ENCODE data around the gene ADCY3.

Gene ADCY3

DNA sequence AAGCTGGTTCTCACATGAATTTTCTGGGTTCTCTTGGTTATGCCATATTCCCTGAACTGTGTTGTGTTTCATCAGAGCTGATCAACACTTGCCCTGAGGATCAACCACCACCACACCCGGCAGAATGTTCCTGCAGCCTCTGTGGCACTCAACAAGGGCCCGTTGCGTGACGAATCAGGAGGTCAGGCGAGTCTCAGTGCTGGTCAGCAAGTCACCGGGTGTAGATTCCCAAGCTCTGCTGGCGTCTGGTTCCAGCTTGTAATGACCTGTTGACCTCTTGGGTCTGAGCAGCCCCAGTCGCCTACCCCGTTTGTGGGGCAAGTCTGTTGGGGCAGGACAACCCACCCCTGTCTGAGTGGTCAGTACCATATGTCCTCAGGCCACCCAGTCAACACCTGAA is 46.0 kb downstream of the ADCY3 start:
- DNase-seq (ENCODE audit: low spot score), result no peak

DNA sequence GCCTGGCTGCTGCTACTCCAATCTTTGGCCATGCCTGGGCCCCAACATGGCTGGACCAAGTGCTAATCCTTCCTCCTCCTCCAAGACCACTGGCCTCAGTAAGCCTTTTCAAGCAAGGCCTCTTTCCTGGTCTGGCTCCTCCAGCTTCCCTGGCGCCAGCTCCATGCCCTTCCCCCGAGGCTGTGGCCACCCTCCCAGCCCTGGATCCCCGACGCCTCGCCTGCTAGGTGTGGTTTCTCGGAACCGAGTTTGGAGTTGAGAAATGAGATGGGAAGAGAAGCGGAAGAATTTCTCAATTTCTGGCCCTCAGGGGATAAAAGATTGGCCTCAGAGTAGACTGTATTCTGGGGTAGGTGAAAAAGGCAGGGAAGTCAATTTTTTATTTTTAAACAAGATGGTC is 46.4 kb downstream of the ADCY3 start:
- no peak for DNase-seq (ENCODE audit: low spot score)

DNA sequence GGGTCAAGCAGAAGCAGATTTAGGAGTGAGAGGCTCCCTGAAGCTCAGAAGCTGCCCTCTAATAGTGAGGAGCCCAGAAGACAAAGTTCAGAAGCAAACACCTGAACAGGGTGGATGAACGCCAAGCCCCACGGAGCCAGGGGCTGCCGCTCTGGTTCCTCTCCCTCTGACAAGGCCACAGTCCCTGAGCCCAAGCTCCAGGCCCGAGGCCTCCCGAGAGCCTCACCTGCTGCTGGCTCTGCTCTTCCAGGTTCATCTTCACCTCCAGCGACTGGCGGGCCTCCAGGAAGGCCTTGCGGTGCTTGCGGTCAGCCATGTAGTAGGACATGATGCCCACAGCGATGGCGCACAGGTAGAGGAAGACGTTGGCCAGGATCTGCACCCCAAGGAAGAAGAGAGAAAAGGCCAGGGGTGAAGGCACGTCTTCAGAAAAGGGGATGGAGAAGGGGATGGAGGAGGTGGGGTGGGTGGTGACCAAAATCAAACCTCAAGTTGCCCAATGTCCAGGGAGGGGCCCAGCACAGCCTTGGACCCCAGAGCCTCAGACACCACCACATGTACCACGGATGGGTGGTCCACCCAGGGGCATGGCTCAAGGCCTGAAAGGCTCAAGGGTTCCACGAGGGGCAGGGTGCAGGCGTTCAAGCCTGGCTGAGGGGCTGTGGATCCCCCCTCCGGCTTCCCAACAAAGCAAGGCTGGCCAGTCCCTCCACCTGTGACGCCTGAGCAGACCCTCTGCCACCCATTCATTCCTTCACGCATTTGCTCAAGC is 47.5 kb downstream of the ADCY3 start:
- no peak for DNase-seq (ENCODE audit: low spot score)

DNA sequence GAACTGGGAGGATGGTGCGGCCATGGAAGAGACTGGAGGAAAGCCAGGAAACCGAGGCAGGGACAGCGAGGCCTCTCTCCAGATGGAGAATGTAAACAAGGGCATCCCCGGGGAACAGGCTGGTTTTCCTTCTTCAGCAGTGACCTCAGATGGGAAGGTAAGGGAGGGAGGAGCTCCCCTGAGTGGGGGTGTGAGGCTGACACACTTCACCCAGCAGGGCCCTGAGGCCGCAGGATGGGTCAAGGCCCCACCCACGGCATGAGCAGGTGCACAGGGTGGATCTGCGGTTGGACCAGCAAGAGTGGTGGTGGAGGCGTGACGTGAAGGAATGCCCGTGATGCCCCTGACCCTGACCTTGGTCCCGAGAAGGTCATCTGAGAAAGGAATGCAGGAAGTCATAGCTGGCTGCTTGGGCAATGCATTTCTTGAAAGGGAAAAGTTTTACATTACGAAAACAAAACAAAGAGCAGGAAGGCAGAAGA is 48.1 kb downstream of the ADCY3 start:
- no peak for DNase-seq (ENCODE audit: low spot score)

- DNase-seq (ENCODE audit: low spot score), result peak; percentile 39
Observed at GRCh38 chr2:24870891-24871705, 48.9 kb downstream of the ADCY3 start.

DNA sequence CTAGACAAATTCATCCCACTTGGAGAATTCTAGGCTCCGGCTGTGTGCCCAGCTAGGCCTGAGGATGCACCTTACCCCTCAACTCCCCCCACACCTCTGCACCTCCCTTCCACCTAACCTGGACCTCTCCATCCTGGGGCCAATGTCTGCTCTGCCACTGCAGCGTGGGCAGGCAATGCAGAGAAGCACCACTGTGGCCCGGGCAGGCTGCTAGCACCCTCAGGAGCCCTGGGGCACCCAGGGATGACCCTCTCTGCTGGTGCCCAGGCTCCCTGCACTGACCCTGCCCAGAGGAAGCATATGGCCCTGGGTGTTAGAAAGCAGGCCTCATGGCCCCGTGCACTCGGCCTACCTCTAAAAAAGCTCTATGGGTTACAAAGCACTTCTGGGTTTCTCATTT is 49.6 kb downstream of the ADCY3 start:
- DNase-seq (ENCODE audit: low spot score), result no peak

- DNase-seq (ENCODE audit: low spot score), result no peak
Observed at GRCh38 chr2:24866946-24867345, 53.1 kb downstream of the ADCY3 start.

DNA sequence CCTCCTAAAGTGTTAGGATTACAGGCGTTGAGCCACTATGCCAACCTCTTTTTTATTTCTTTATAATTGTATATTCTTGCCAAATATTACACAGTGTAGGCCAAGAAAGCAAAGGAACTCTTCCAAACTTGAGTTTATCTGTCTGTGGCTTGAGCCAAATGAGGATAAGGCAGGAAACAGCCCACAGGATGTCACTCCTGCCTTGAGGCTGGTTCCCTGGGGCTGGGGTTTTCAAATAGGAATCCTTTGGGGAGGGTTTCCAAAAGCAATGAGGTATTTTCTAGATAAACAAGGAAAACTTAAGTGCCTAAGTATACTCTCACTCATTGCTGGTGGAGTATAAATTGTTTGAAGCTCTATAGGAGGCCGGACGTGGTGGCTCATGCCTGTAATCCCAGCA is 56.4 kb downstream of the ADCY3 start:
- no peak for DNase-seq (ENCODE audit: low spot score)

GRCh38 chr2:24861500-24861899 is 58.5 kb downstream of the ADCY3 start:
- no peak for DNase-seq (ENCODE audit: low spot score)

GRCh38 chr2:24860631-24861030 is 59.4 kb downstream of the ADCY3 start:
- no peak for DNase-seq (ENCODE audit: low spot score)

DNA sequence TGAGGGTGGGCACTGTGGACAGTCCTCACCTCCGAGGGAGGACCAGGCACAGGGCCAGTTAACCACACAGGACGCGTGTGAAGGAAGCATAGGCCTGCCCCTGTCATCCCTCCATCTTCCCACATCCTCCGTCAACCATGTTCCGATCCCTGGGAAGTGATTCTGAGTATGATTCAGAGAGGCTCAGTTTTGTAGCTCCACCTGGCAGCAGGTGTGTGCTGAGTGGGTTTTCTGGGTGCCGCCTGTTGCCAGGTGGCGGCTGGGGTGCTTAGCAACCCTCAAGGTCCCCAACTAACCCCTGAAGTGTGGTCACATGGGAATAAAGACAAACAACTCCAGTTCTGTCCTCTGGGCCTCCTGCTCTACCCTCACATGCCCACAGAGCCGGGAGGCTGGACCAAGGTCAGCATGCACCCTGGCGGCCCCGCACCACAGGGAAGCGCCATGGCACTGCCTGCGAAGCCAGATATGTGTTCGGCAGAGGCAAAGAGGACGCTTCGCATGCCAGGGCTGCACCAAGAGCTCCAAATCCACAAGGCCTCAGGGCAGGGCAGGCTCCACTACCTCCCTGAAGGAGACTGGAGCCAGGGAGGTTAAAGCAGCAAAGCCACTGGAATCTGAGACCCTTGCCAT is 60.0 kb downstream of the ADCY3 start:
- DNase-seq (ENCODE audit: low spot score), result no peak

GRCh38 chr2:24858996-24859395 is 61.0 kb downstream of the ADCY3 start:
- DNase-seq (ENCODE audit: low spot score), result peak; percentile 26

- no peak for DNase-seq (ENCODE audit: low spot score)
Observed at GRCh38 chr2:24857746-24858145, 62.3 kb downstream of the ADCY3 start.

DNA sequence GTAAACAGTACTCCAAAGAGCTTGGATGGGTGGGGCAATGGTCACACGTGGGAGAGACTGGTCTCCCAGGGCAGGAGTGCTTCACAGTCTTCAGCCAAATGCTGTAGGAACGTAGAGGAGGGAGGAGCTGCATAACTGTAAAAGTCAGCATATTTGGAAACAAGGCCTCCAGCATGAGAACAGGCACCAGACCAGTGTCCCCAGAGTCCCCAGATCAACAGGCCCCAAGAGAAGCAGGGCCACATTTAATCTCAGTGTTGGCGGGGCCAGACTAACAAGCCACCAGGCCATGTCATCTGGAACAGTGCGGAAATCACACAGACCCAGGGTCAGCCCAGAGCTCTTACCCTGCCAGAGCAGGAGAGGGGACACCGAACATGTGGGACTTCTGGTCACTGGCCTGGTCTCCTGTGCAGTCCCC is 63.2 kb downstream of the ADCY3 start:
- DNase-seq (ENCODE audit: low spot score), result no peak

GRCh38 chr2:24855726-24856125 is 64.3 kb downstream of the ADCY3 start:
- DNase-seq (ENCODE audit: low spot score), result no peak

- no peak for DNase-seq (ENCODE audit: low spot score)
Observed at GRCh38 chr2:24855022-24855622, 64.9 kb downstream of the ADCY3 start.

DNA sequence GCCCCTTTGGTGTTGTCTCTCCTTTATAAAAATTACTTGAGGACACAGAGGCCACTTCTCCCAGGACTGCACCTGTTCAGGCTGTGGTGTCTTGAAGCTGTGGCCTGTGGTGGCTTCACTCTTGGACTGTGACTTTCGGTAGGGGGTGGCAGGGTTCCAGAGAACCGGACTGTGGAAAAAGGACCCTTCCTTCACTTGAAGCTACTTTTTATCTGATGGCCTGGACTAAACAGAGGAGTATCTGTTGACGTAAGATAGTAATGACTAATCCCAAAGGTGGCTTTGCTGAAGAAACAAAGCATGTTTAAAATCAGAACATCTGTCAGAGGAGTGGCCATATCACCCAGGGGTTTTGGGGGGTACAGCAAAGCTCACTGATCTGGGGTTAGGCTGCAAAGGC is 66.0 kb downstream of the ADCY3 start:
- no peak for DNase-seq (ENCODE audit: low spot score)

- DNase-seq (ENCODE audit: low spot score), result no peak
Observed at GRCh38 chr2:24853046-24853445, 67.0 kb downstream of the ADCY3 start.

GRCh38 chr2:24852431-24853020 is 67.5 kb downstream of the ADCY3 start:
- no peak for DNase-seq (ENCODE audit: low spot score)

GRCh38 chr2:24852026-24852425 is 68.0 kb downstream of the ADCY3 start:
- DNase-seq (ENCODE audit: low spot score), result no peak

- no peak for DNase-seq (ENCODE audit: low spot score)
Observed at GRCh38 chr2:24850944-24851343, 69.1 kb downstream of the ADCY3 start.

DNA sequence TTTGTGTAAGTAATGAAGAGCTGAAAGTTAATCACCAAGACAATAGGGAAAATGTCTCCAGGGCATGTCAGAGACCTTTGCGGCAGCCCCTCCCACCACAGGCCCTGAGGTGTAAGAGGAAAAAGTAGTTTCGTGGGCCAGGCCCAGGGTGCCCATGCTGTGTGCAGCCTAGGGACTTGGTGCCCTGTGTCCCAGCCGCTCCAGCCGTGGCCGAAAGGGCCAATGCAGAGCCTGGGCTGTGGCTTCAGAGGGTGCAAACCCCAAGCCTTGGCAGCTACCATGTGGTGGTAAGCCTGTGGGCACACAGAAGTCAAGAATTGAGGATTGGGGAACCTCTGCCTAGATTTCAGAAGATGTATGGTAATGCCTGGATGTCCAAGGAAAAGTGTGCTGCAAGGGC is 74.3 kb downstream of the ADCY3 start:
- DNase-seq (ENCODE audit: low spot score), result no peak

All from putamen (tissue), 1 donor.